Parietal lobe (tissue), 1 donor: ENCODE results near the gene NHLH2. TPM values are rescaled to one million over a fixed set of nuclear protein-coding genes. Genes with fewer than 3 reads are reported as not detected.

Experiments
- total RNA-seq: library from RNA; depleted of rRNA; stranded (reverse); fragments of >200 nt; gene quantifications from one replicate; pipeline ENCODE4 v1.2.3, GENCODE V29; 2014

The NHLH2 gene
- total RNA-seq, result 1.9 TPM

GRCh38 chr1:115840605-115841460, at the start of gene NHLH2:
NHLH2 (minus strand) TSS chr1:115841126; CDS start chr1:115838372, 2,754 bp downstream.

Other genes starting within 250 kb of the NHLH2 start
- 3.4 TPM for gene VANGL1, start 199.2 kb downstream of the NHLH2 start, total RNA-seq
- not detected for gene CASQ2, start 72.4 kb downstream of the NHLH2 start, total RNA-seq
- gene SLC22A15, start 135.4 kb upstream of the NHLH2 start, total RNA-seq, result 13.1 TPM